PFSK-1 (cell line): ENCODE data around the gene CDPF1.

Source experiments
- POLR2AphosphoS5 ChIP-seq: IDR thresholded peaks from 2 replicates; pipeline ENCODE4 v1.6.1; 2012; ENCODE audit warnings: low read depth, mild to moderate bottlenecking, control low read depth, low read length, moderate library complexity
- SIN3A ChIP-seq: IDR thresholded peaks from 2 replicates; pipeline ENCODE4 v1.6.1; 2012; ENCODE audit warnings: mild to moderate bottlenecking, low read length, moderate library complexity, borderline replicate concordance; ENCODE audit not compliant: insufficient read depth
- TF ChIP-seq, protein P1 (sequence below), 2 experiments: IDR thresholded peaks; 2 replicates each; pipeline versions ENCODE4 v1.6.1 to v1.8.0; 2011 to 2012; ENCODE audit warnings: low read depth in 2 of 2, low read length in 2 of 2, control low read depth in 1 of 2, inconsistent platforms in 1 of 2, mild to moderate bottlenecking in 1 of 2, moderate library complexity in 1 of 2; ENCODE audit not compliant: insufficient read depth in 1 of 2

GRCh38 chr22:46239261-46240048, 10.6 kb downstream of the CDPF1 start:
- no peak for TF ChIP-seq POLR2AphosphoS5
- TF ChIP-seq SIN3A: no peak
- TF ChIP-seq, protein P1, sequence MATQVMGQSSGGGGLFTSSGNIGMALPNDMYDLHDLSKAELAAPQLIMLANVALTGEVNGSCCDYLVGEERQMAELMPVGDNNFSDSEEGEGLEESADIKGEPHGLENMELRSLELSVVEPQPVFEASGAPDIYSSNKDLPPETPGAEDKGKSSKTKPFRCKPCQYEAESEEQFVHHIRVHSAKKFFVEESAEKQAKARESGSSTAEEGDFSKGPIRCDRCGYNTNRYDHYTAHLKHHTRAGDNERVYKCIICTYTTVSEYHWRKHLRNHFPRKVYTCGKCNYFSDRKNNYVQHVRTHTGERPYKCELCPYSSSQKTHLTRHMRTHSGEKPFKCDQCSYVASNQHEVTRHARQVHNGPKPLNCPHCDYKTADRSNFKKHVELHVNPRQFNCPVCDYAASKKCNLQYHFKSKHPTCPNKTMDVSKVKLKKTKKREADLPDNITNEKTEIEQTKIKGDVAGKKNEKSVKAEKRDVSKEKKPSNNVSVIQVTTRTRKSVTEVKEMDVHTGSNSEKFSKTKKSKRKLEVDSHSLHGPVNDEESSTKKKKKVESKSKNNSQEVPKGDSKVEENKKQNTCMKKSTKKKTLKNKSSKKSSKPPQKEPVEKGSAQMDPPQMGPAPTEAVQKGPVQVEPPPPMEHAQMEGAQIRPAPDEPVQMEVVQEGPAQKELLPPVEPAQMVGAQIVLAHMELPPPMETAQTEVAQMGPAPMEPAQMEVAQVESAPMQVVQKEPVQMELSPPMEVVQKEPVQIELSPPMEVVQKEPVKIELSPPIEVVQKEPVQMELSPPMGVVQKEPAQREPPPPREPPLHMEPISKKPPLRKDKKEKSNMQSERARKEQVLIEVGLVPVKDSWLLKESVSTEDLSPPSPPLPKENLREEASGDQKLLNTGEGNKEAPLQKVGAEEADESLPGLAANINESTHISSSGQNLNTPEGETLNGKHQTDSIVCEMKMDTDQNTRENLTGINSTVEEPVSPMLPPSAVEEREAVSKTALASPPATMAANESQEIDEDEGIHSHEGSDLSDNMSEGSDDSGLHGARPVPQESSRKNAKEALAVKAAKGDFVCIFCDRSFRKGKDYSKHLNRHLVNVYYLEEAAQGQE (IDR thresholded peaks at IDR 0.05; ENCODE audit: insufficient read depth in 1 of 2, low read depth in 2 of 2, low read length in 2 of 2): no peak
